Measurements from ENCODE around the gene MPZL1.

Gene MPZL1

GRCh38 chr1:167721617-167722151 is at the start of gene MPZL1:
Gene MPZL1 (plus strand): TSS chr1:167721982. CDS start chr1:167722152, 170 bp downstream.
- DNase-seq (ENCODE audit: low read depth in 2 of 2) = peak; percentile 82 to 83

- DNase-seq (ENCODE audit: low read depth in 2 of 2) = no peak
Measured at GRCh38 chr1:167672831-167673230, 49.0 kb upstream of the MPZL1 start.

- no peak for DNase-seq (ENCODE audit: low read depth in 2 of 2)
Measured at GRCh38 chr1:167673265-167673664, 48.5 kb upstream of the MPZL1 start.

GRCh38 chr1:167674156-167674555 is 47.6 kb upstream of the MPZL1 start:
- DNase-seq (ENCODE audit: low read depth in 2 of 2) = no peak

- DNase-seq (ENCODE audit: low read depth in 2 of 2) = no peak
Measured at GRCh38 chr1:167675440-167675839, 46.3 kb upstream of the MPZL1 start.

- DNase-seq (ENCODE audit: low read depth in 2 of 2) = no peak
Measured at GRCh38 chr1:167676205-167676915, 45.4 kb upstream of the MPZL1 start.

GRCh38 chr1:167676916-167677848 is 44.6 kb upstream of the MPZL1 start:
- DNase-seq (ENCODE audit: low read depth in 2 of 2) = no peak

GRCh38 chr1:167678422-167678821 is 43.4 kb upstream of the MPZL1 start:
- no peak for DNase-seq (ENCODE audit: low read depth in 2 of 2)

GRCh38 chr1:167678838-167679237 is 42.9 kb upstream of the MPZL1 start:
- no peak for DNase-seq (ENCODE audit: low read depth in 2 of 2)

GRCh38 chr1:167679714-167680113 is 42.1 kb upstream of the MPZL1 start:
- no peak for DNase-seq (ENCODE audit: low read depth in 2 of 2)

- DNase-seq (ENCODE audit: low read depth in 2 of 2) = no peak
Measured at GRCh38 chr1:167681024-167681423, 40.8 kb upstream of the MPZL1 start.

- no peak for DNase-seq (ENCODE audit: low read depth in 2 of 2)
Measured at GRCh38 chr1:167681451-167682098, 40.2 kb upstream of the MPZL1 start.

- no peak for DNase-seq (ENCODE audit: low read depth in 2 of 2)
Measured at GRCh38 chr1:167683226-167683625, 38.6 kb upstream of the MPZL1 start.

- DNase-seq (ENCODE audit: low read depth in 2 of 2) = no peak
Measured at GRCh38 chr1:167683641-167684502, 37.9 kb upstream of the MPZL1 start.

- DNase-seq (ENCODE audit: low read depth in 2 of 2) = no peak
Measured at GRCh38 chr1:167685844-167686243, 35.9 kb upstream of the MPZL1 start.

GRCh38 chr1:167687919-167688519 is 33.8 kb upstream of the MPZL1 start:
- DNase-seq (ENCODE audit: low read depth in 2 of 2) = peak; percentile 11 to 66

- DNase-seq (ENCODE audit: low read depth in 2 of 2) = no peak
Measured at GRCh38 chr1:167689567-167689920, 32.2 kb upstream of the MPZL1 start.

- DNase-seq (ENCODE audit: low read depth in 2 of 2) = no peak
Measured at GRCh38 chr1:167690053-167690452, 31.7 kb upstream of the MPZL1 start.

GRCh38 chr1:167693425-167694045 is 28.2 kb upstream of the MPZL1 start:
- no peak for DNase-seq (ENCODE audit: low read depth in 2 of 2)

- no peak for DNase-seq (ENCODE audit: low read depth in 2 of 2)
Measured at GRCh38 chr1:167694691-167695090, 27.1 kb upstream of the MPZL1 start.

All from stimulated activated CD8-positive, alpha-beta memory T cell treated with anti-CD3 and anti-CD28 coated beads, Interleukin-15, amount 100 ng/mL, for 4 hours (primary cell).